Measurements from ENCODE around the gene CAMTA1.

DNA sequence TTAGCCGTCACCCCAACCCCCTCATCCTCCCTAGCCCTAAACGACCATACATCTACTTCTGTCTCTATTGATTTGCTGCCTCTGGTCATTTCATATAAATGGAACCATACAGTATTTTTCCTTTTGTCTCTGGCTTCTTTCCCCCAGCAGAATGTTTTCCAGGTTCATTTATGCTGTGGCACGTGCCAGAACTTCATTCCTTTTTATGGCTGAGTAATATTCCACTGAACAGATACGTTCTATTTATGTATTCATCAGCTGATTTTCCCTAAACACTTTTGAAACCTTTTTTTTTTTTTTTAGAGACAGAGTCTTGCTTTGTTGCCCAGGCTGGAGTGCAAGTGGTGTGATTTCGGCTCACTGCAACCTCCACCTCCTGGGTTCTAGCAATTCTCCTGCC is 181.1 kb downstream of the CAMTA1 start:
- TF ChIP-seq POLR2AphosphoS5 (IDR thresholded peaks at IDR 0.05) (no peak), POLR2A (IDR thresholded peaks at IDR 0.05) (no peak)
